Psoas muscle (tissue), 8 donors: ENCODE measurements around the gene TRABD2A. TPM values are rescaled to one million over a fixed set of nuclear protein-coding genes. Genes with fewer than 3 reads are reported as not detected.
"Not testable (repeated sequence)": the region's sequence is repeated elsewhere in the genome, so short reads cannot be mapped to it uniquely, and the experiment has no call there.

Experiments
- ATAC-seq, 4 donors: fragments of 200-7000 bp; cut with Tn5 transposase; one replicate each; pipeline ENCODE4 v1.9.1; 2020; ENCODE audit warnings: moderate library complexity in 3 of 4, mild to moderate bottlenecking in 2 of 4
- DNase-seq, 2 donors: peaks; one replicate each; pipeline ENCODE4 v3.0.0-alpha.2; 2020
- H3K27ac ChIP-seq: fragments of 200-600 bp; one replicate; pipeline ENCODE4 v1.8.0; 2022
- H3K27me3 ChIP-seq, 3 donors: fragments of 200-600 bp in 1 of 3; one replicate each; pipeline versions ENCODE4 v1.6.1 to v1.8.0; 2013 to 2022; ENCODE audit warnings: low read length in 2 of 3, mild to moderate bottlenecking in 2 of 3, moderate library complexity in 1 of 3; ENCODE audit not compliant: insufficient read depth in 3 of 3
- H3K36me3 ChIP-seq, 2 donors: fragments of 200-600 bp in 1 of 2; one replicate each; pipeline versions ENCODE4 v1.6.1 to v1.8.0; 2013 to 2022; ENCODE audit warnings: low read depth in 1 of 2, mild to moderate bottlenecking in 1 of 2, moderate library complexity in 1 of 2; ENCODE audit not compliant: insufficient read depth in 1 of 2
- H3K4me1 ChIP-seq: fragments of 200-600 bp; one replicate; pipeline ENCODE4 v1.8.0; 2022
- H3K4me3 ChIP-seq: fragments of 200-600 bp; one replicate; pipeline ENCODE4 v1.8.0; 2022; ENCODE audit warnings: mild to moderate bottlenecking
- H3K9me3 ChIP-seq: fragments of 200-600 bp; one replicate; pipeline ENCODE4 v1.8.0; 2022
- CTCF ChIP-seq: fragments of 200-600 bp; IDR thresholded peaks from one replicate; pipeline ENCODE4 v1.8.0; 2022; ENCODE audit warnings: antibody characterized with exemption
- WGBS, 3 donors: extraction: QIAGEN DNeasy Blood & Tissue Kit; methylation state at CpG; one replicate each; pipeline versions ENCODE4 v1.1.6 to v1.1.7; 2013; 5-methylcytosine and 5-hydroxymethylcytosine counted together
- intact Hi-C, 2 donors: fragments of 100-400 bp; cut with DNase I; formaldehyde crosslinking; loops; one replicate each; pipeline versions ENCODE4 v1.11.0 to v1.14.2; 2022
- polyA plus RNA-seq, 3 donors: library from polyadenylated mRNA; stranded (reverse); fragments of 200-250 nt; gene quantifications; one replicate each; pipeline ENCODE4 v1.2.3, GENCODE V29; 2013
- total RNA-seq, 4 donors: library from RNA; stranded (reverse); fragmentation: NEBNext Ultra II Directional in 2 of 4; extraction: Animal tissue kit (Norgen Biotek cat#: 25700) in 2 of 4; gene quantifications; one replicate each; pipeline versions ENCODE4 v1.2.1 to v1.2.4, GENCODE V29; 2021 to 2023
- donor health status: healthy with polysubstance abuse.
- donor health status: DM: no; HTN: no; CAD: no; lungs with moderate emphysema.
- donor health status: Bipolar disorder and iron deficiency.
- donor health status: healthy.
- donor health status: DM: yes; HTN: yes; CAD: no.
- donor health status: DM: no; HTN: no; CAD: no.
- donor health status: DM: no; HTN: no; CAD: no.
- donor health status: DM: yes; HTN: yes; CAD: no.

Gene TRABD2A
- total and polyA plus RNA-seq, 7 donors: 0.27 to 0.74 (median 0.35) TPM

- no peak for TF ChIP-seq CTCF
- Histone ChIP-seq H3K27me3 (peaks cover 0 to 51% (median 5%) of the 10 kb centered on the region in 3 donors), H3K36me3 (no peaks in the 10 kb centered on the region), H3K4me3 (no peak overlapping the region), H3K27ac (no peak overlapping the region), H3K9me3 (no peaks in the 10 kb centered on the region), H3K4me1 (peaks cover 19% of the 10 kb centered on the region)
- no peak for DNase-seq
- ATAC-seq: no peak
- WGBS, 3 donors: 71 to 78% (median 74%) methylated on average over 7 of the region's 7 CpGs
- intact Hi-C loops: no loop called here
These were observed 1.8 kb downstream of the TRABD2A start for GRCh38 chr2:84878896-84879583.

DNA sequence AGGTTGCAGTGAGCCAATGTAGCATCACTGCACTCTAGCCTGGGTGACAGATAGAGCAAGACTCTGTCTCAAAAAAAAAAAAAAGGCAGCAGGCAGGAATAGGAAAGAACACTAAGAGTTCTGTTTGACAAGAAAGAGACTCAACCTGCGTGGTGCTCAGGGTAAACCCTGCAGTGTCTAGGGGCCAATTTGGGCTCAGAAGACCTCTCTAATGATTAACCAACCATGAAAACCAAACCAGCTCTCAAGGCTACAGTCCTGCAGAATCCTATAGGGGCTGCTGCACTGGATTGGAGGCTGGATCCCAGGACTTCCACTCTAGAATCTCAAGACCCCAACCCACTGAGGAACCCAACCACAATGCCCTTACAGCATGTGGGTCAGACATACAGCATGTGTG lies 2.4 kb downstream of the TRABD2A start:
- DNase-seq: no peak

GRCh38 chr2:84876369-84876768 lies 4.5 kb downstream of the TRABD2A start:
- peaks cover 0 to 43% (median 5%) of the 10 kb centered on the region in 3 donors for H3K27me3 ChIP-seq
- H3K4me1 ChIP-seq: peaks cover 15% of the 10 kb centered on the region
- no peak overlapping the region for H3K4me3 ChIP-seq
- no peak for ATAC-seq
- TF ChIP-seq CTCF: no peak
- no peak for DNase-seq
- WGBS, 3 donors: 91 to 95% (median 91%) methylated on average over 3 of the region's 3 CpGs
- no peak overlapping the region for H3K27ac ChIP-seq
- no peaks in the 10 kb centered on the region for H3K36me3 ChIP-seq
- intact Hi-C loops: no loop called here
- no peaks in the 10 kb centered on the region for H3K9me3 ChIP-seq

More for the DNA sequence above, 2.4 kb downstream of the TRABD2A start:
- Histone ChIP-seq H3K9me3 (no peaks in the 10 kb centered on the region), H3K27me3 (peaks cover 0 to 53% (median 5%) of the 10 kb centered on the region in 3 donors), H3K4me3 (no peak overlapping the region), H3K36me3 (no peaks in the 10 kb centered on the region), H3K4me1 (peaks cover 19% of the 10 kb centered on the region), H3K27ac (no peak overlapping the region)
- WGBS, 3 donors: 79 to 91% (median 79%) methylated on average over 1 of the region's 1 CpG
- no peak for ATAC-seq
- no peak for TF ChIP-seq CTCF
- intact Hi-C loops: no loop called here

- H3K36me3 ChIP-seq, DNase-seq, ATAC-seq: not testable (repeated sequence)
These were observed 5.3 kb downstream of the TRABD2A start for GRCh38 chr2:84875619-84876018.

GRCh38 chr2:84875213-84875560 lies 5.7 kb downstream of the TRABD2A start:
- DNase-seq (no peak), ATAC-seq (no peak)
- intact Hi-C loops: no loop called here
- no peak overlapping the region for H3K27ac ChIP-seq
- peaks cover 0 to 32% (median 0%) of the 10 kb centered on the region in 3 donors for H3K27me3 ChIP-seq
- no peaks in the 10 kb centered on the region for H3K9me3 ChIP-seq
- WGBS, 3 donors: 57 to 68% (median 61%) methylated on average over 4 of the region's 4 CpGs
- H3K36me3 ChIP-seq: no peaks in the 10 kb centered on the region
- H3K4me1 ChIP-seq: peaks cover 6% of the 10 kb centered on the region
- H3K4me3 ChIP-seq: no peak overlapping the region
- no peak for TF ChIP-seq CTCF

More at GRCh38 chr2:84875619-84876018, 5.3 kb downstream of the TRABD2A start:
- H3K27ac ChIP-seq, intact Hi-C loops, H3K4me3 ChIP-seq, H3K9me3 ChIP-seq: not testable (repeated sequence)
- WGBS, 3 donors: 74 to 80% (median 79%) methylated on average over 1 of the region's 1 CpG
- Histone ChIP-seq H3K27me3 (peaks cover 0 to 36% (median 0%) of the 10 kb centered on the region in 3 donors), H3K4me1 (peaks cover 11% of the 10 kb centered on the region)
